GM12891 (cell line): ENCODE results near the gene BORCS8.

ENCODE experiments used
- POLR2A ChIP-seq: IDR thresholded peaks from 2 replicates; pipeline ENCODE4 v1.6.1; 2011; ENCODE audit warnings: low read depth, low read length, control low read depth
- POLR2AphosphoS5 ChIP-seq: IDR thresholded peaks from 2 replicates; pipeline ENCODE4 v1.6.1; 2011; ENCODE audit warnings: low read depth, low read length, control low read depth
- SPI1 ChIP-seq: IDR thresholded peaks from 2 replicates; pipeline ENCODE4 v1.6.1; 2011; ENCODE audit warnings: low read depth, low read length, control low read depth
- TAF1 ChIP-seq: IDR thresholded peaks from 2 replicates; pipeline ENCODE4 v1.6.1; 2011; ENCODE audit warnings: low read depth, low read length, control low read depth

DNA sequence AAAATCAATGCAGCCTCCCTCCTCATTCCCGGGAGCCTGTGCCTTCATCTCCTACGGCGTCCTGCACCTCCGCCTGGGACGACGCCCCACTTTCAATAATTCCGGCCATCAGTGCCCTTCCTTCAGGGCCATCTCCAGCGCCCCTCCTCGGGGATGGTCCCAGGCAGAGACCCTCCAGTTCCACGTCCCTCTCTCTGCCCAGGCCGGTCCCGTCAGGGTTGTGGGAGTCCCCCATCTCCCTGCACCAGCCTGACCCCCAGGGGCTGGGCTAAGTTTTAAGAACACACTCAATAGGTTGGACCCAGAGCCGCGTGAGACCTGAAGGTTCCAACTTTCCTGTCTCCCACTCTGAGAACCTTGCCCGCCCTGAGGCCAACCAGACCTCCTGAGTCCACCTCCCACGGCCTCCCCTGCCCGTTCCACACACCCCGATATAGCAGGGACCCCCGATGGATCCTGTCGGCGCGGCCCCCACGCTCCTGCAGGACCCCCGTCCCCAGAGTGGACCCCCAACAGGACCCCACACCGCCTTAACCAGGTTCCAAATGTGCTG lies 54.3 kb downstream of the BORCS8 start:
- TF ChIP-seq POLR2AphosphoS5 (no peak), TAF1 (no peak), POLR2A (no peak), SPI1 (no peak)
